ENCODE measurements around the gene GNAI2.
A peak's percentile ranks its signal among the peaks of the same experiment; 100 is the strongest.
"Not testable (repeated sequence)": the region's sequence is repeated elsewhere in the genome, so short reads cannot be mapped to it uniquely, and the experiment has no call there.

GNAI2 gene

GRCh38 chr3:50242851-50243542 is 7.0 kb downstream of the GNAI2 start:
- Histone ChIP-seq H3K4me1 (ENCODE audit: control insufficient read depth, insufficient read depth, low read length, poor library complexity, severe bottlenecking) (peaks cover 93% of the 10 kb centered on the region), H3K27me3 (replicated peaks; ENCODE audit: control insufficient read depth, insufficient read depth, low read length, poor library complexity, severe bottlenecking) (no peaks in the 10 kb centered on the region), H3K4me3 (ENCODE audit: insufficient read depth, low read depth, low read length, poor library complexity, severe bottlenecking) (peak overlapping the region; percentile 5), H3K9me3 (ENCODE audit: control insufficient read depth, low read length) (no peaks in the 10 kb centered on the region), H3K27ac (ENCODE audit: insufficient read depth, low read length, poor library complexity, severe bottlenecking) (peak overlapping the region; percentile 86), H3K36me3 (ENCODE audit: control insufficient read depth, insufficient read depth, low read length) (peaks cover 9% of the 10 kb centered on the region)
- peak in 2 of 3 donors; percentile 38 to 49 for DNase-seq

GRCh38 chr3:50243543-50243895 is 7.5 kb downstream of the GNAI2 start:
- Histone ChIP-seq H3K27me3 (replicated peaks; ENCODE audit: control insufficient read depth, insufficient read depth, low read length, poor library complexity, severe bottlenecking) (no peaks in the 10 kb centered on the region), H3K9me3 (ENCODE audit: control insufficient read depth, low read length) (no peaks in the 10 kb centered on the region), H3K36me3 (ENCODE audit: control insufficient read depth, insufficient read depth, low read length) (peaks cover 10% of the 10 kb centered on the region), H3K4me3 (ENCODE audit: insufficient read depth, low read depth, low read length, poor library complexity, severe bottlenecking) (no peak overlapping the region), H3K4me1 (ENCODE audit: control insufficient read depth, insufficient read depth, low read length, poor library complexity, severe bottlenecking) (peaks cover 93% of the 10 kb centered on the region), H3K27ac (ENCODE audit: insufficient read depth, low read length, poor library complexity, severe bottlenecking) (peak overlapping the region; percentile 86)
- DNase-seq, result no peak

- peaks cover 18% of the 10 kb centered on the region for H3K36me3 ChIP-seq (ENCODE audit: control insufficient read depth, insufficient read depth, low read length)
Observed at GRCh38 chr3:50244813-50245212, 8.8 kb downstream of the GNAI2 start.

GRCh38 chr3:50245251-50245745 is 9.3 kb downstream of the GNAI2 start:
- H3K36me3 ChIP-seq (ENCODE audit: control insufficient read depth, insufficient read depth, low read length), result peaks cover 18% of the 10 kb centered on the region
- peak overlapping the region; percentile 84 for H3K27ac ChIP-seq (ENCODE audit: insufficient read depth, low read length, poor library complexity, severe bottlenecking)
- no peak for DNase-seq
- peaks cover 77% of the 10 kb centered on the region for H3K4me1 ChIP-seq (ENCODE audit: control insufficient read depth, insufficient read depth, low read length, poor library complexity, severe bottlenecking)
- no peaks in the 10 kb centered on the region for H3K9me3 ChIP-seq (ENCODE audit: control insufficient read depth, low read length)
- no peaks in the 10 kb centered on the region for H3K27me3 ChIP-seq (replicated peaks; ENCODE audit: control insufficient read depth, insufficient read depth, low read length, poor library complexity, severe bottlenecking)
- H3K4me3 ChIP-seq (ENCODE audit: insufficient read depth, low read depth, low read length, poor library complexity, severe bottlenecking), result peak overlapping the region; percentile 33

More at GRCh38 chr3:50244813-50245212, 8.8 kb downstream of the GNAI2 start:
- not testable (repeated sequence) for H3K9me3 ChIP-seq (ENCODE audit: control insufficient read depth, low read length); DNase-seq; H3K27me3 ChIP-seq (replicated peaks; ENCODE audit: control insufficient read depth, insufficient read depth, low read length, poor library complexity, severe bottlenecking); H3K4me3 ChIP-seq (ENCODE audit: insufficient read depth, low read depth, low read length, poor library complexity, severe bottlenecking)
- peak overlapping the region; percentile 84 for H3K27ac ChIP-seq (ENCODE audit: insufficient read depth, low read length, poor library complexity, severe bottlenecking)
- H3K4me1 ChIP-seq (ENCODE audit: control insufficient read depth, insufficient read depth, low read length, poor library complexity, severe bottlenecking), result peaks cover 82% of the 10 kb centered on the region

- Histone ChIP-seq H3K9me3 (ENCODE audit: control insufficient read depth, low read length) (no peaks in the 10 kb centered on the region), H3K36me3 (ENCODE audit: control insufficient read depth, insufficient read depth, low read length) (peaks cover 20% of the 10 kb centered on the region), H3K27me3 (replicated peaks; ENCODE audit: control insufficient read depth, insufficient read depth, low read length, poor library complexity, severe bottlenecking) (no peaks in the 10 kb centered on the region), H3K27ac (ENCODE audit: insufficient read depth, low read length, poor library complexity, severe bottlenecking) (peak overlapping the region; percentile 84), H3K4me3 (ENCODE audit: insufficient read depth, low read depth, low read length, poor library complexity, severe bottlenecking) (peak overlapping the region; percentile 33), H3K4me1 (ENCODE audit: control insufficient read depth, insufficient read depth, low read length, poor library complexity, severe bottlenecking) (peaks cover 72% of the 10 kb centered on the region)
- peak; percentile 87 to 93 (median 91) for DNase-seq
Observed at GRCh38 chr3:50245831-50246516, 10.0 kb downstream of the GNAI2 start.

- H3K4me1 ChIP-seq (ENCODE audit: control insufficient read depth, insufficient read depth, low read length, poor library complexity, severe bottlenecking), result peaks cover 66% of the 10 kb centered on the region
- no peaks in the 10 kb centered on the region for H3K9me3 ChIP-seq (ENCODE audit: control insufficient read depth, low read length)
- peak overlapping the region; percentile 84 for H3K27ac ChIP-seq (ENCODE audit: insufficient read depth, low read length, poor library complexity, severe bottlenecking)
- peak; percentile 71 to 72 (median 71) for DNase-seq
- peaks cover 25% of the 10 kb centered on the region for H3K36me3 ChIP-seq (ENCODE audit: control insufficient read depth, insufficient read depth, low read length)
- H3K4me3 ChIP-seq (ENCODE audit: insufficient read depth, low read depth, low read length, poor library complexity, severe bottlenecking), result peak overlapping the region; percentile 23
- no peaks in the 10 kb centered on the region for H3K27me3 ChIP-seq (replicated peaks; ENCODE audit: control insufficient read depth, insufficient read depth, low read length, poor library complexity, severe bottlenecking)
Observed at GRCh38 chr3:50246517-50246954, 10.5 kb downstream of the GNAI2 start.

GRCh38 chr3:50248387-50248786 is 12.4 kb downstream of the GNAI2 start:
- Histone ChIP-seq H3K9me3 (ENCODE audit: control insufficient read depth, low read length) (no peaks in the 10 kb centered on the region), H3K27me3 (replicated peaks; ENCODE audit: control insufficient read depth, insufficient read depth, low read length, poor library complexity, severe bottlenecking) (no peaks in the 10 kb centered on the region), H3K4me1 (ENCODE audit: control insufficient read depth, insufficient read depth, low read length, poor library complexity, severe bottlenecking) (peaks cover 48% of the 10 kb centered on the region), H3K36me3 (ENCODE audit: control insufficient read depth, insufficient read depth, low read length) (peaks cover 43% of the 10 kb centered on the region), H3K27ac (ENCODE audit: insufficient read depth, low read length, poor library complexity, severe bottlenecking) (peak overlapping the region; percentile 46), H3K4me3 (ENCODE audit: insufficient read depth, low read depth, low read length, poor library complexity, severe bottlenecking) (no peak overlapping the region)
- no peak for DNase-seq

GRCh38 chr3:50249457-50249856 is 13.5 kb downstream of the GNAI2 start:
- no peaks in the 10 kb centered on the region for H3K9me3 ChIP-seq (ENCODE audit: control insufficient read depth, low read length)
- H3K27ac ChIP-seq (ENCODE audit: insufficient read depth, low read length, poor library complexity, severe bottlenecking), result peak overlapping the region; percentile 46
- H3K4me1 ChIP-seq (ENCODE audit: control insufficient read depth, insufficient read depth, low read length, poor library complexity, severe bottlenecking), result peaks cover 37% of the 10 kb centered on the region
- no peaks in the 10 kb centered on the region for H3K27me3 ChIP-seq (replicated peaks; ENCODE audit: control insufficient read depth, insufficient read depth, low read length, poor library complexity, severe bottlenecking)
- no peak for DNase-seq
- H3K4me3 ChIP-seq (ENCODE audit: insufficient read depth, low read depth, low read length, poor library complexity, severe bottlenecking), result no peak overlapping the region
- H3K36me3 ChIP-seq (ENCODE audit: control insufficient read depth, insufficient read depth, low read length), result peaks cover 54% of the 10 kb centered on the region

- Histone ChIP-seq H3K9me3 (ENCODE audit: control insufficient read depth, low read length) (no peaks in the 10 kb centered on the region), H3K27ac (ENCODE audit: insufficient read depth, low read length, poor library complexity, severe bottlenecking) (no peak overlapping the region), H3K4me1 (ENCODE audit: control insufficient read depth, insufficient read depth, low read length, poor library complexity, severe bottlenecking) (peaks cover 27% of the 10 kb centered on the region), H3K36me3 (ENCODE audit: control insufficient read depth, insufficient read depth, low read length) (peaks cover 64% of the 10 kb centered on the region), H3K4me3 (ENCODE audit: insufficient read depth, low read depth, low read length, poor library complexity, severe bottlenecking) (no peak overlapping the region), H3K27me3 (replicated peaks; ENCODE audit: control insufficient read depth, insufficient read depth, low read length, poor library complexity, severe bottlenecking) (no peaks in the 10 kb centered on the region)
- DNase-seq, result no peak
Observed at GRCh38 chr3:50250514-50250913, 14.5 kb downstream of the GNAI2 start.

GRCh38 chr3:50251220-50251619 is 15.2 kb downstream of the GNAI2 start:
- H3K9me3 ChIP-seq (ENCODE audit: control insufficient read depth, low read length), result no peaks in the 10 kb centered on the region
- H3K4me1 ChIP-seq (ENCODE audit: control insufficient read depth, insufficient read depth, low read length, poor library complexity, severe bottlenecking), result peaks cover 19% of the 10 kb centered on the region
- DNase-seq, result no peak
- H3K27ac ChIP-seq (ENCODE audit: insufficient read depth, low read length, poor library complexity, severe bottlenecking), result no peak overlapping the region
- H3K27me3 ChIP-seq (replicated peaks; ENCODE audit: control insufficient read depth, insufficient read depth, low read length, poor library complexity, severe bottlenecking), result no peaks in the 10 kb centered on the region
- H3K36me3 ChIP-seq (ENCODE audit: control insufficient read depth, insufficient read depth, low read length), result peaks cover 68% of the 10 kb centered on the region
- no peak overlapping the region for H3K4me3 ChIP-seq (ENCODE audit: insufficient read depth, low read depth, low read length, poor library complexity, severe bottlenecking)
